ENCODE measurements around the gene DIP2C. TPM values are rescaled to one million over a fixed set of nuclear protein-coding genes. Genes with fewer than 3 reads are reported as not detected.

The DIP2C gene
- total RNA-seq, 2 experiments from 2014 or later, result 0.62 to 0.80 TPM

DNA sequence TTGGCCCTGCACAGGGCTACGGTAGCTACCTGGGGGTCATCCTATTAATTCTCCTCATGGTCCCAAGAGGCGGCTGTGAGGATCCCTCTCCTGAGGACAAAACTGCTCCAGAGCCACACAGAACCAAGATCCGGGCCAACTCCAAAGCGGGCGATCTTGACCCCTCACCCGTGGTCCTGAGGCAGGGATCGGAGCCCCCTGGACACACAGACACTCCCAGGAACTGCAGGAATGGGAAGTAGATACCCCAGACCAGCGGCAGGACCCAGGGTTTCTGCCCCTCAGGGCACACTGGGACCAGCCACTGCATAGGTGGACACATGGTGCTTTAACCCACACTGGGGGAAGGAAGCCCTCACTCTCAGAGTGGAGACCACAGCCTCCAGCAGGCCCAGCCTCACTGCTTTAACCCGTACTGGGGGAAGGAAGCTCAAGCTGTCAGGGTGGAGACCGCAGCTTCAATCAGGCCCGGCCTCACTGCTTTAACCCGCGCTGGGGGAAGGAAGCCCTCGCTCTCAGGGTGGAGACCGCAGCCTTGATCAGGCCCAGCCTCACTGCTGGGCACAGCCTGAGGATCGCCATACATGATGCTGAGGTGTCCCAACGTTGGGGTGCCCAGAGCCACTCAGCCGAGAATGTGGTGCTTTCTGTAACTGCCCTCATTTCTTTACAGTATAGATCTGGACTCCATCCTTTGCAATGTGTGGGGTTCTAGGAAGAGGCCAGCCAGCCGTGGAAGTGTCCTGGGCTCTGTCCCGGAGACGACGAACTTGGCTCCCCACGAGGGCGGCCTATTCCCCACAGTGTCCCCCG, 60.1 kb downstream of the DIP2C start:
- Mint-ChIP-seq H3K4me1 (ENCODE audit: low read depth) (peaks cover 3% of the 10 kb centered on the region), H3K9me3 (no peaks in the 10 kb centered on the region), H3K36me3 (no peaks in the 10 kb centered on the region), H3K27ac (no peak overlapping the region), H3K4me3 (no peak overlapping the region), H3K27me3 (peaks cover 9% of the 10 kb centered on the region)
- DNase-seq, result no peak
- intact Hi-C loops (cut with micrococcal nuclease), result no loop called here
- ChIA-PET POLR2A (no interaction called here), CTCF (no interaction called here)

GRCh38 chr10:628386-629045, 61.0 kb downstream of the DIP2C start:
- no peak overlapping the region for H3K4me3 Mint-ChIP-seq
- peaks cover 6% of the 10 kb centered on the region for H3K27me3 Mint-ChIP-seq
- H3K4me1 Mint-ChIP-seq (ENCODE audit: low read depth), result peaks cover 3% of the 10 kb centered on the region
- no peaks in the 10 kb centered on the region for H3K36me3 Mint-ChIP-seq
- intact Hi-C loops (cut with micrococcal nuclease), result no loop called here
- ChIA-PET POLR2A (no interaction called here), CTCF (no interaction called here)
- no peak for DNase-seq
- H3K27ac Mint-ChIP-seq, result no peak overlapping the region
- H3K9me3 Mint-ChIP-seq, result no peaks in the 10 kb centered on the region

GRCh38 chr10:627032-627992, 62.2 kb downstream of the DIP2C start:
- DNase-seq, result no peak
- Mint-ChIP-seq H3K9me3 (no peaks in the 10 kb centered on the region), H3K27ac (no peak overlapping the region), H3K27me3 (peaks cover 12% of the 10 kb centered on the region), H3K36me3 (no peaks in the 10 kb centered on the region), H3K4me1 (ENCODE audit: low read depth) (peaks cover 3% of the 10 kb centered on the region), H3K4me3 (no peak overlapping the region)
- ChIA-PET POLR2A (no interaction called here), CTCF (no interaction called here)
- intact Hi-C loops (cut with micrococcal nuclease), result no loop called here

DNA sequence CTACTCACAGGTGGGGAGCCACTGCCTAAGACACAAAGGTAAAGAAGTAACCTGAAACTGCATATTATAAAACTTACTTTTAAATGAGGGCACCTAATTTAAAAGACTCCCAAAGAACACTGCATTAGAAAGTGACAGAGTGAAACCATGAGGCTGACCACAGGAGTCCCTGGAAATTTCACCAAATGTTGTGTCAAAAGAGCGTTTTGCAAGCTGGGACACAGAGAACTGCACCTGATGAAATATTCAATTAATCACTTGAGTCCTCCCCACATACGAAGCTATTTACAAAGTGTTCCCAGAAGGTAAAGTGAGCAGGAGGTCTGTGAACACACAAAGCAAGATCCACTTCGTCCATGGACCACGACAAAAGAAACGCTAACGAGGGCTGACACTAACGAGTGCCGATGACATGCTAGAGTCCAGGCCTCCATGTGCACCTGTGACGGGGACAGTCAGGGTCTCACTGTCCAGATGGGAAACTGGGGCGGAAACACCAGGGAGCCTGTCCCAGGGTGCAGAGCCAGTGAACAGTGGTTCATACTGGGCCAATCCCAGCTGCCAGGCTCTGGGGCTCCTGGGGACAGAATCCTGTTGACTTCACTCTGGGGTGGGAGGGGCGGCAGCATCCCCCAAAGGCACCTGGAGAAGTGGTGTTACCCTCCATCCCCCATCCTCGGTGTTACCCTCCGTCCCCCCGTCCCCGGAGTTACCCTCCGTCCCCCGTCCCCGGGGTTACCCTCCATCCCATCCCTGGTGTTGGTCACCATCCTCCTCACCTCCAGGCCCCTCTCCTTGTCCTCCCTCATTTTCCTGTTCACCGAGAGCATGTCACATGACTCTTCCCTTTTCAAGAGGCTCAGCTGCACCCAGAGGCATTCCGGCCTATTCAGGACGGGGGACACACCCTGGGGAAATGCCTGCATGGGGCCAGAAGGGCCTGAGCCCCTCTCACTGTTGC, 63.4 kb downstream of the DIP2C start:
- Mint-ChIP-seq H3K27ac (no peak overlapping the region), H3K27me3 (peaks cover 17% of the 10 kb centered on the region), H3K36me3 (no peaks in the 10 kb centered on the region), H3K9me3 (no peaks in the 10 kb centered on the region), H3K4me3 (no peak overlapping the region), H3K4me1 (ENCODE audit: low read depth) (peaks cover 3% of the 10 kb centered on the region)
- intact Hi-C loops (cut with micrococcal nuclease), result no loop called here
- DNase-seq, result no peak
- ChIA-PET POLR2A (no interaction called here), CTCF (no interaction called here)

- Mint-ChIP-seq H3K9me3 (no peaks in the 10 kb centered on the region), H3K4me1 (ENCODE audit: low read depth) (peaks cover 3% of the 10 kb centered on the region), H3K27ac (no peak overlapping the region), H3K4me3 (no peak overlapping the region), H3K36me3 (no peaks in the 10 kb centered on the region), H3K27me3 (peaks cover 18% of the 10 kb centered on the region)
- intact Hi-C loops (cut with micrococcal nuclease), result no loop called here
- DNase-seq, result no peak
- CTCF ChIA-PET, result no interaction called here
- POLR2A ChIA-PET, result no interaction called here
Measured at GRCh38 chr10:625333-625696, 64.2 kb downstream of the DIP2C start.

GRCh38 chr10:624605-625332, 64.7 kb downstream of the DIP2C start:
- CTCF ChIA-PET, result no interaction called here
- intact Hi-C loops (cut with micrococcal nuclease), result no loop called here
- no peak overlapping the region for H3K27ac Mint-ChIP-seq
- peaks cover 21% of the 10 kb centered on the region for H3K27me3 Mint-ChIP-seq
- H3K4me1 Mint-ChIP-seq (ENCODE audit: low read depth), result peaks cover under 1% of the 10 kb centered on the region
- no peaks in the 10 kb centered on the region for H3K9me3 Mint-ChIP-seq
- DNase-seq, result no peak
- no peaks in the 10 kb centered on the region for H3K36me3 Mint-ChIP-seq
- H3K4me3 Mint-ChIP-seq, result no peak overlapping the region
- POLR2A ChIA-PET, result no interaction called here

DNA sequence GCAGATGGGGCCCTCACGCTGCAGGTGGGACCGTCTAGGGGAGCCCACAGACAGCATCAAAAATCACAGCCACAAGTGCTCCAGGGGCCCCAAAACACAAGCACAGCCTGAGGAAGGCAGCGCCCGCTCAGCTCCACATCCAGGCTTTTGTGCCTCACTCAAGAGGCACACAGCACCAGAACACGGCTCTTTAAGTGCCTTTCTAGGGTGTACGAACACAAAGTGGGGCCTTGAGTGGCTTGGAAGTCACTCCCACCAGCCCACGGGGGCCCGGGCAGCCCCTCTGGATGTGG, 65.2 kb downstream of the DIP2C start:
- H3K4me1 Mint-ChIP-seq (ENCODE audit: low read depth), result no peaks in the 10 kb centered on the region
- H3K9me3 Mint-ChIP-seq, result no peaks in the 10 kb centered on the region
- H3K4me3 Mint-ChIP-seq, result no peak overlapping the region
- no peak for DNase-seq
- H3K36me3 Mint-ChIP-seq, result no peaks in the 10 kb centered on the region
- no peak overlapping the region for H3K27ac Mint-ChIP-seq
- H3K27me3 Mint-ChIP-seq, result peaks cover 23% of the 10 kb centered on the region
- intact Hi-C loops (cut with micrococcal nuclease), result no loop called here
- ChIA-PET CTCF (no interaction called here), POLR2A (no interaction called here)

GRCh38 chr10:623477-624311, 65.8 kb downstream of the DIP2C start:
- CTCF ChIA-PET, result no interaction called here
- H3K4me3 Mint-ChIP-seq, result no peak overlapping the region

GRCh38 chr10:623014-623413, 66.5 kb downstream of the DIP2C start:
- H3K4me1 Mint-ChIP-seq (ENCODE audit: low read depth), result no peaks in the 10 kb centered on the region
- intact Hi-C loops (cut with micrococcal nuclease), result no loop called here
- ChIA-PET CTCF (no interaction called here), POLR2A (no interaction called here)
- no peak overlapping the region for H3K4me3 Mint-ChIP-seq
- no peak for DNase-seq
- H3K27ac Mint-ChIP-seq, result no peak overlapping the region
- H3K9me3 Mint-ChIP-seq, result no peaks in the 10 kb centered on the region
- peaks cover 24% of the 10 kb centered on the region for H3K27me3 Mint-ChIP-seq
- no peaks in the 10 kb centered on the region for H3K36me3 Mint-ChIP-seq

More at GRCh38 chr10:623477-624311, 65.8 kb downstream of the DIP2C start:
- Mint-ChIP-seq H3K36me3 (no peaks in the 10 kb centered on the region), H3K27me3 (peaks cover 26% of the 10 kb centered on the region), H3K9me3 (no peaks in the 10 kb centered on the region), H3K4me1 (ENCODE audit: low read depth) (no peaks in the 10 kb centered on the region), H3K27ac (no peak overlapping the region)
- POLR2A ChIA-PET, result no interaction called here
- no peak for DNase-seq
- intact Hi-C loops (cut with micrococcal nuclease), result no loop called here

GRCh38 chr10:621981-622740, 67.3 kb downstream of the DIP2C start:
- Mint-ChIP-seq H3K27me3 (peaks cover 30% of the 10 kb centered on the region), H3K4me3 (no peak overlapping the region), H3K9me3 (no peaks in the 10 kb centered on the region), H3K4me1 (ENCODE audit: low read depth) (no peaks in the 10 kb centered on the region), H3K27ac (no peak overlapping the region), H3K36me3 (no peaks in the 10 kb centered on the region)
- intact Hi-C loops (cut with micrococcal nuclease), result no loop called here
- no peak for DNase-seq
- POLR2A ChIA-PET, result no interaction called here
- CTCF ChIA-PET, result no interaction called here
